Placental epithelial cell (primary cell): ENCODE data around the gene BET1. TPM values are rescaled to one million over a fixed set of nuclear protein-coding genes. Genes with fewer than 3 reads are reported as not detected.

Experiments used
- total RNA-seq: library from RNA; depleted of rRNA; stranded (reverse); fragments of >200 nt; gene quantifications from 2 replicates; pipeline ENCODE4 v1.2.3, GENCODE V29; 2012

Gene BET1, protein sequence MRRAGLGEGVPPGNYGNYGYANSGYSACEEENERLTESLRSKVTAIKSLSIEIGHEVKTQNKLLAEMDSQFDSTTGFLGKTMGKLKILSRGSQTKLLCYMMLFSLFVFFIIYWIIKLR
- total RNA-seq: 27.9 and 30.2 TPM in 2 replicates

DNA sequence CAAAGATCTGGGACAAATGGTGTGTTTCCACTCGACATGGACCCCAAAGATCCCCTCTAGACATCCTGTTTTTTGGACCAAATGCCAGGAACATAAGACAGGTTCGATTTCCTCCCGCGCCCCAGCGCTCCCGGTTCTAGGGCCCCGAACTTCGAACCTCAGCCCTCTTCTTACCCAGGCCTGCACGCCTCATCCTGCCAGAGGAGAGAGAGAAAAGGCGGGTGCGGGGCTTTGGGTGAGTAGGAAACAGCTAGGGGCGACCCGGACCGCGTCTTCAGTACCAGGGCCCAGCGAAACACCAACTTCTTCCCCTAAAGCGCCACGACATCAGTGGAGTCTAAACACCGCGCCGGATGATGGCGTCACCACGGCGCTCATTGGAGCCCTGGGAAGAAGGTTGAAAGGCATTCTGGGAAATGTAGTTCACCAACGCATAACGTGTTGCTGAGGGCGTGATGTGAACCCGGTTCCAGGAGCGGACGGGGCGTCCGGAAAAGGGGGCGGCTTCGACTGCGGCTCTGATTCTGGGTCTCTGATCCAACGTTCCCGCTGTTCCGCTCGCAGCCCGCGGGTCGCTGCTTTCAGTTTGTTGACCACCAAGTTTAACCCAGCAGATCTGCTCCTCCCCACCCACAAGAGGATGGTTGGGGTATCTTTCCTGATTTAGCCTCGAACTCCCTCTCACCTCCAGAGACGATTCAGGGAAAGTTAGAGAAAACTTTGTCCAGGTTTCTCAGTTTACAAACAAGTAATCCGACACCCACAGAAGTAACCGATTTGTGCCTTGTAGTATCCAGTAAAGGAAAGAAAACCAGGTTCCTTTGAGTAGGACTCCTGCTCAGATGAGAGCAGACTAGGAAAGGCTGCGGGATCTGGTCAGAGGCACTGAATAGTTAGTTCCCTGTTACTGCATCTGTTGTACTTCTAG lies at the start of gene BET1:
Gene BET1, minus strand, starts transcription at position 332 of the 928 bp plus-strand sequence. Its CDS starts 139 bp downstream, at position 193.

Other genes starting within 250 kb of the BET1 start
- gene TFPI2, start 113.6 kb downstream of the BET1 start, total RNA-seq: 0.79 and 1.1 TPM in 2 replicates
- gene GNGT1, start 97.8 kb downstream of the BET1 start, total RNA-seq: not detected in 2 replicates
- under 0.01 TPM in 1 of 2 replicates, not detected in the other for gene GNG11, start 82.6 kb downstream of the BET1 start, total RNA-seq